ENCODE data around the gene YOD1. TPM values are rescaled to one million over a fixed set of nuclear protein-coding genes. Genes with fewer than 3 reads are reported as not detected.

YOD1 gene
- total RNA-seq, 1 experiment from 2014 or later = 19.2 TPM

GRCh38 chr1:207078578-207079132 lies 27.6 kb upstream of the YOD1 start:
- no peaks in the 10 kb centered on the region for H3K27me3 ChIP-seq (ENCODE audit: control insufficient read depth, insufficient read depth, low read length)
- no peak overlapping the region for H3K4me3 ChIP-seq (ENCODE audit: insufficient read depth, low read depth, low read length)
- DNase-seq = no peak
- H3K36me3 ChIP-seq (replicated peaks; ENCODE audit: control insufficient read depth, insufficient read depth, low read length) = peaks cover 1% of the 10 kb centered on the region; the same call in 1 of the 2 replicates

GRCh38 chr1:207077470-207078377 lies 26.7 kb upstream of the YOD1 start:
- H3K4me3 ChIP-seq (ENCODE audit: insufficient read depth, low read depth, low read length) = no peak overlapping the region
- H3K36me3 ChIP-seq (replicated peaks; ENCODE audit: control insufficient read depth, insufficient read depth, low read length) = peaks cover 1% of the 10 kb centered on the region; the same call in 1 of the 2 replicates
- peak; percentile 51 for DNase-seq
- H3K27me3 ChIP-seq (ENCODE audit: control insufficient read depth, insufficient read depth, low read length) = no peaks in the 10 kb centered on the region

- H3K36me3 ChIP-seq (replicated peaks; ENCODE audit: control insufficient read depth, insufficient read depth, low read length) = peaks cover 3% of the 10 kb centered on the region; the same call in 1 of the 2 replicates
- no peak for DNase-seq
- no peak overlapping the region for H3K4me3 ChIP-seq (ENCODE audit: insufficient read depth, low read depth, low read length)
- no peaks in the 10 kb centered on the region for H3K27me3 ChIP-seq (ENCODE audit: control insufficient read depth, insufficient read depth, low read length)
These were observed 26.0 kb upstream of the YOD1 start for GRCh38 chr1:207077012-207077411.

GRCh38 chr1:207076181-207076955 lies 25.4 kb upstream of the YOD1 start:
- Histone ChIP-seq H3K4me3 (ENCODE audit: insufficient read depth, low read depth, low read length) (no peak overlapping the region), H3K36me3 (replicated peaks; ENCODE audit: control insufficient read depth, insufficient read depth, low read length) (peaks cover 5% of the 10 kb centered on the region), H3K27me3 (ENCODE audit: control insufficient read depth, insufficient read depth, low read length) (no peaks in the 10 kb centered on the region)
- DNase-seq = no peak

GRCh38 chr1:207073906-207074820 lies 23.2 kb upstream of the YOD1 start:
- H3K4me3 ChIP-seq (ENCODE audit: insufficient read depth, low read depth, low read length) = no peak overlapping the region
- no peak for DNase-seq
- peaks cover 10% of the 10 kb centered on the region for H3K36me3 ChIP-seq (replicated peaks; ENCODE audit: control insufficient read depth, insufficient read depth, low read length)
- no peaks in the 10 kb centered on the region for H3K27me3 ChIP-seq (ENCODE audit: control insufficient read depth, insufficient read depth, low read length)

GRCh38 chr1:207072233-207072632 lies 21.2 kb upstream of the YOD1 start:
- no peak for DNase-seq
- Histone ChIP-seq H3K27me3 (ENCODE audit: control insufficient read depth, insufficient read depth, low read length) (no peaks in the 10 kb centered on the region), H3K4me3 (ENCODE audit: insufficient read depth, low read depth, low read length) (no peak overlapping the region), H3K36me3 (replicated peaks; ENCODE audit: control insufficient read depth, insufficient read depth, low read length) (peaks cover 9% of the 10 kb centered on the region)

GRCh38 chr1:207071426-207071825 lies 20.4 kb upstream of the YOD1 start:
- Histone ChIP-seq H3K4me3 (ENCODE audit: insufficient read depth, low read depth, low read length) (no peak overlapping the region), H3K36me3 (replicated peaks; ENCODE audit: control insufficient read depth, insufficient read depth, low read length) (peaks cover 11% of the 10 kb centered on the region), H3K27me3 (ENCODE audit: control insufficient read depth, insufficient read depth, low read length) (no peaks in the 10 kb centered on the region)
- DNase-seq = no peak

GRCh38 chr1:207070811-207071210 lies 19.8 kb upstream of the YOD1 start:
- Histone ChIP-seq H3K36me3 (replicated peaks; ENCODE audit: control insufficient read depth, insufficient read depth, low read length) (peaks cover 11% of the 10 kb centered on the region), H3K27me3 (ENCODE audit: control insufficient read depth, insufficient read depth, low read length) (no peaks in the 10 kb centered on the region)

GRCh38 chr1:207069858-207070506 lies 19.0 kb upstream of the YOD1 start:
- H3K36me3 ChIP-seq (replicated peaks; ENCODE audit: control insufficient read depth, insufficient read depth, low read length) = peaks cover 11% of the 10 kb centered on the region
- no peak overlapping the region for H3K4me3 ChIP-seq (ENCODE audit: insufficient read depth, low read depth, low read length)
- DNase-seq = no peak
- H3K27me3 ChIP-seq (ENCODE audit: control insufficient read depth, insufficient read depth, low read length) = no peaks in the 10 kb centered on the region

More at GRCh38 chr1:207070811-207071210, 19.8 kb upstream of the YOD1 start:
- DNase-seq = no peak
- no peak overlapping the region for H3K4me3 ChIP-seq (ENCODE audit: insufficient read depth, low read depth, low read length)

GRCh38 chr1:207069061-207069460 lies 18.1 kb upstream of the YOD1 start:
- no peak for DNase-seq

GRCh38 chr1:207067665-207068064 lies 16.7 kb upstream of the YOD1 start:
- no peak overlapping the region for H3K4me3 ChIP-seq (ENCODE audit: insufficient read depth, low read depth, low read length)
- no peaks in the 10 kb centered on the region for H3K27me3 ChIP-seq (ENCODE audit: control insufficient read depth, insufficient read depth, low read length)
- DNase-seq = no peak
- H3K36me3 ChIP-seq (replicated peaks; ENCODE audit: control insufficient read depth, insufficient read depth, low read length) = peaks cover 20% of the 10 kb centered on the region

More at GRCh38 chr1:207069061-207069460, 18.1 kb upstream of the YOD1 start:
- no peak overlapping the region for H3K4me3 ChIP-seq (ENCODE audit: insufficient read depth, low read depth, low read length)
- H3K36me3 ChIP-seq (replicated peaks; ENCODE audit: control insufficient read depth, insufficient read depth, low read length) = peaks cover 13% of the 10 kb centered on the region
- H3K27me3 ChIP-seq (ENCODE audit: control insufficient read depth, insufficient read depth, low read length) = no peaks in the 10 kb centered on the region

- no peak for DNase-seq
These were observed 16.2 kb upstream of the YOD1 start for GRCh38 chr1:207067185-207067584.

GRCh38 chr1:207064561-207064960 lies 13.6 kb upstream of the YOD1 start:
- H3K36me3 ChIP-seq (replicated peaks; ENCODE audit: control insufficient read depth, insufficient read depth, low read length) = peaks cover 15% of the 10 kb centered on the region
- DNase-seq = no peak
- H3K4me3 ChIP-seq (ENCODE audit: insufficient read depth, low read depth, low read length) = no peak overlapping the region
- no peaks in the 10 kb centered on the region for H3K27me3 ChIP-seq (ENCODE audit: control insufficient read depth, insufficient read depth, low read length)

More at GRCh38 chr1:207067185-207067584, 16.2 kb upstream of the YOD1 start:
- peaks cover 19% of the 10 kb centered on the region for H3K36me3 ChIP-seq (replicated peaks; ENCODE audit: control insufficient read depth, insufficient read depth, low read length)
- H3K4me3 ChIP-seq (ENCODE audit: insufficient read depth, low read depth, low read length) = no peak overlapping the region
- no peaks in the 10 kb centered on the region for H3K27me3 ChIP-seq (ENCODE audit: control insufficient read depth, insufficient read depth, low read length)
